Skeletal muscle tissue (tissue), 4 donors: ENCODE measurements around the gene LCK. TPM values are rescaled to one million over a fixed set of nuclear protein-coding genes. Genes with fewer than 3 reads are reported as not detected.

Experiments
- H3K27ac ChIP-seq: one replicate; pipeline ENCODE4 v1.7.0; 2013; ENCODE audit warnings: mild to moderate bottlenecking, low read depth, low read length, inconsistent platforms
- H3K27me3 ChIP-seq, 3 donors: one replicate each; pipeline ENCODE4 v1.7.0; 2013; ENCODE audit warnings: low read length in 3 of 3; ENCODE audit not compliant: control insufficient read depth in 3 of 3, insufficient read depth in 3 of 3
- H3K36me3 ChIP-seq, 3 donors: one replicate each; pipeline ENCODE4 v1.7.0; 2013; ENCODE audit warnings: low read length in 3 of 3; ENCODE audit not compliant: control insufficient read depth in 3 of 3, insufficient read depth in 3 of 3
- H3K4me1 ChIP-seq, 3 donors: one replicate each; pipeline ENCODE4 v1.7.0; 2013; ENCODE audit warnings: low read length in 3 of 3, mild to moderate bottlenecking in 3 of 3; ENCODE audit not compliant: control insufficient read depth in 3 of 3, insufficient read depth in 3 of 3
- H3K4me3 ChIP-seq, 3 donors: one replicate each; pipeline ENCODE4 v1.7.0; 2013; ENCODE audit warnings: low read length in 3 of 3
- H3K9ac ChIP-seq, 3 donors: one replicate each; pipeline ENCODE4 v1.7.0; 2013; ENCODE audit warnings: low read length in 3 of 3, mild to moderate bottlenecking in 3 of 3, moderate library complexity in 2 of 3, low read depth in 1 of 3
- H3K9me3 ChIP-seq, 3 donors: one replicate each; pipeline ENCODE4 v1.7.0; 2013; ENCODE audit warnings: low read length in 3 of 3; ENCODE audit not compliant: control insufficient read depth in 3 of 3
- total RNA-seq: library from RNA; depleted of rRNA; stranded (reverse); fragments of >200 nt; gene quantifications from one replicate; pipeline ENCODE4 v1.2.3, GENCODE V29; 2014
- donor health status: Osteomylitis.

Gene LCK
- total RNA-seq, result 2.1 TPM

DNA sequence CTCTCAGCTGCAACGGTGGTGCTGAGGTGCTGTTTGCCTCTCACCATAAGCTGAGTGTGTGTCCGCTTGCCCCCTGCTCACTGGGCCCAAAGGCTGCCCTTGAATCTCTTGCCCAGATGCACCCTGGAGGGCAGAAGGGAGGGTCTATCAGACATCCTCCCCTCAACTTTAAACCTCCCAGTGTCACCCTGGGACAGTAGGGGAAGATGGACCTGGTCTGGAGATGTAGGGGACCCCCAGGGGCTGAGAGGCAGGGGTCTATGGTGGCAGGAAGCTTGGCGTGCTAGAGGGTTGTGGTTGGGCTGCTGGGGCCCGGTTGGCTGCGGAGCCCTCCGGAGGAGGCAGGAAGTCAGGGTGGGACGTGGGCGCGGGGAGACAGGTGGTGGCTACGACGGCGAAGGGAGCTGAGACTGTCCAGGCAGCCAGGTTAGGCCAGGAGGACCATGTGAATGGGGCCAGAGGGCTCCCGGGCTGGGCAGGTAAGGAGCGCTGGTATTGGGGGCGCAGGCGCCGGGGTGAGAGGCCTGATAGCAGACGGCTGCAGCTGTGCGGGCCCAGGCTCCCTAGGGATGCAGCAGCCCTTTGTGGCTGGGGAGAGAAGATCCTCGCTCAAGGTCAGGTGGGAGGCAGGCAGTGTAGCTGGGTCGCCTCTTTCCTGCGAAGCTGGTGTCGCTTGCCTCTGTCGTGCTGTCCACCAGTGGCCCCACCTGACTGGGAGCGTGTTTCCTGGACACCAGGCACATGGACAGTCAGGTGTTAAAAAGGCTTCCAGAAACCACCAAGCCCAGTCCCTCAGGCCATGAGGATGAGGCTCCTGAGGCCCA lies at the start of gene LCK:
TSS of gene LCK (plus strand) at position 373 of the 824 bp plus-strand sequence. CDS start 23,065 bp downstream, outside the sequence.
- Histone ChIP-seq H3K4me3 (no peak within 1 kb of the TSS), H3K36me3 (no peaks in the 10 kb centered on the region), H3K9ac (peak within 1 kb of the TSS in 1 of 3 donors; percentile 40), H3K9me3 (no peaks in the 10 kb centered on the region), H3K4me1 (peaks cover 24 to 47% (median 27%) of the 10 kb centered on the region in 3 donors), H3K27ac (peak within 1 kb of the TSS; percentile 61), H3K27me3 (no peaks in the 10 kb centered on the region)

DNA sequence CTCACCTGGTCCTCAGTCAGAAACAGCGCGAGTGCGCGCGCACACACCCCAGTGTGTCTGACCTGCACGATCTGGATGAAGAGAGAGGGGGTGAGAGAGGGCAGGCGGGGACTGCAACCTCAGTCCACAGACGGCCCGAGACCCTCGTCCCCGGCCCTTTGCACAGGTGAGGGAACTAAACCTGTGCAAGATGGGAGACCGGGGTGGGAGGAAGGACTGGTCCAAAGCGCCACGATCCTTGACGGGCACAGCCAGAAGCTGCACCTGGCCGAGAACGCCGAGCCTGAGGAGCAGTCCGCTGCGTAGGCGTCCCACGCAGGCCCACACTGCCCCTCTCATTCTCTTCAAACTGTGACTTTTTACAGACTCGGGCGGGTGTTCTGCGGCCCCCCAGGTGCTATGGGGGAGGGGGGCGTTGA lies 46.1 kb upstream of the LCK start:
- Histone ChIP-seq H3K36me3 (peaks cover 0 to 24% (median 12%) of the 10 kb centered on the region in 3 donors), H3K9ac (peak overlapping the region in 2 of 3 donors; percentile 83 to 94), H3K27ac (peak overlapping the region; percentile 56), H3K27me3 (no peaks in the 10 kb centered on the region), H3K4me3 (peak overlapping the region; percentile 85 to 93 (median 86)), H3K4me1 (peaks cover 46 to 51% (median 49%) of the 10 kb centered on the region in 3 donors), H3K9me3 (no peaks in the 10 kb centered on the region)

DNA sequence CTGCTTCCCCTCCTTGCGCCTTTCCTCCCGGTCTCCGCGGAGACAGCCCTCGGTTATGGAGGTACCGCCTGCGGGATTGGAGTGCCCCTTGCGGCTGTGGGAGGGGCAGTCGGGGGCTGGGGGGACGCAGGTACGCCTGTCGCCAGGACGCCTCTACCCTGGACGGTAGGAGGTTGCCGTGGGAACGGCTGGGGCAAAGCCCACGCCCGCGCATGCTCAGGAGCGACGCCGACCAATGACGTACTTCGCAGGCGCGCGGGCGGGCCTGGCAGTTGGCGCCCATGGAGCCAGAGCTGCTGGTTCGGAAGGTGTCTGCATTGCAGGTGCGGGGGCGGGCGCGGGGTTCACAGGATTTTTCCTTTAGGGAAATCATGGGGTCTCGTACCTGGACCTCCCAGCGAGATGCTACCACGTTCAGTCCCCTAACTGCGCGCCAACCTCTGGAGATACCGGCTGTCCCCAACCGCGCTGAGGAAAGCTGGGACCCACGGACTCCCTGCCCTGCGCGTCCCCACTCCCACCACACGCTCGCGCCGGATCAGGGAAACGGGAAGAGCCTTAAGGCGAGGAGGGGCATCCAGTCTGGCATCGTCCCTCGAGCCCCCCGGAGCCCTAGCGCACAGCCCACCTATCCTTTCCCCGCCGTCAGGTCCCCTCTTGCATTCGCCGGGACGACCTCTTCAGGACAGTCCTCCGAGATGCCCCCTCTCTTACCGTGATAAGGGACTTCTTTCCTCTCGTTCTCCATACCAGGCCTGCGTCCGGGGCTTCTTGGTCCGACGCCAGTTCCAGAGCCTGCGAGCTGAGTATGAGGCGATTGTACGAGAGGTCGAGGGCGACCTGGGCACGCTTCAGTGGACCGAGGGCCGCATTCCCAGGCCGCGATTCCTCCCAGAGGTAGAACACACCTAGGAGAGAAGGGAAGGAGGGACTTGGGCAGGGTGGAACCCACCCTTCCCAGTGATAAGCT lies 45.4 kb upstream of the LCK start, which contains the start of gene IQCC:
TSS of gene IQCC (plus strand) at position 271 of the 970 bp plus-strand sequence. CDS start at position 282, 11 bp downstream.
- Histone ChIP-seq H3K4me1 (peaks cover 41 to 46% (median 44%) of the 10 kb centered on the region in 3 donors), H3K27me3 (no peaks in the 10 kb centered on the region), H3K9ac (peak within 1 kb of the TSS; percentile 83 to 94 (median 88)), H3K4me3 (peak within 1 kb of the TSS; percentile 85 to 93 (median 86)), H3K36me3 (peaks cover 0 to 24% (median 12%) of the 10 kb centered on the region in 3 donors), H3K27ac (peak within 1 kb of the TSS; percentile 56), H3K9me3 (no peaks in the 10 kb centered on the region)

DNA sequence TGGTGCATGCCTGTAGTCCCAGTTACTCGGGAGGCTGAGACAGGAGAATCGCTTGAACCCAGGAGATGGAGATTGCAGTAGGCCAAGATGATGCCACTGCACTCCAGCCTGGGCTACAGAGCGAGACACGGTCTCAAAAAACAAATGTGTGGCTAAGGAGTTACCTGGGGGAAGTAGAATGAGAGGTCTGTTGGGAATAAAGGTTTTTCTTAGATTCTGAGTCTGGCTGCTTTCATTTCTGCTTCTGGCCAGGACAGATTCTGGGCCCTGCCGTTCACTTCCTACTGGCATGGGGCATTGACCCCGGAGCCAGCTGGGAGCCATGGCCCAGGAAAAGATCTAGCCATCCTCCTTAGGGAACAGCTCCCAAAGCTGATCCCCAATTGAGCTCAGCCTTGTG lies 42.6 kb upstream of the LCK start:
- H3K9me3 ChIP-seq, result no peaks in the 10 kb centered on the region
- H3K36me3 ChIP-seq, result peaks cover 0 to 18% (median 12%) of the 10 kb centered on the region in 3 donors
- no peak overlapping the region for H3K4me3 ChIP-seq
- H3K27ac ChIP-seq, result peak overlapping the region; percentile 12
- no peak overlapping the region for H3K9ac ChIP-seq
- H3K4me1 ChIP-seq, result peaks cover 25 to 30% (median 29%) of the 10 kb centered on the region in 3 donors
- no peaks in the 10 kb centered on the region for H3K27me3 ChIP-seq

DNA sequence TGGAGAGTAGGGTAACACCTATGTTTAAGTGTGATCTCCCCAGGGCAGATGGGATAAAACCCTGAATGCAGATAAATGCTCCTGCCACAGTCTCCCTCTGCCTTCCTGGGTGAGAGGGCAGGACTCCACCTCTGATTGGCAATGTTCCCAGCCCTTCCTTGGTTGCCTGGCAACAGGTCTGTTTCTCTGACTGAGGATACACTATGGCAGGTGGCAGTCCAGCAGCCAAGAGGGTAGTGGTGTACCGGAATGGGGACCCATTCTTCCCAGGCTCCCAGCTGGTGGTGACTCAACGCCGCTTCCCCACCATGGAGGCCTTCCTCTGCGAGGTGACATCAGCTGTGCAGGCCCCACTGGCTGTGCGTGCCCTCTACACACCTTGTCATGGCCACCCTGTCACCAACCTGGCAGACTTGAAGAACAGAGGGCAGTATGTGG lies 42.2 kb upstream of the LCK start, which contains the start of gene DCDC2B:
TSS of gene DCDC2B (plus strand) at position 199 of the 438 bp plus-strand sequence. CDS start at position 204, 5 bp downstream.
- Histone ChIP-seq H3K9ac (peak within 1 kb of the TSS in 1 of 3 donors; percentile 16), H3K27ac (peak within 1 kb of the TSS; percentile 12), H3K27me3 (no peaks in the 10 kb centered on the region), H3K36me3 (peaks cover 0 to 14% (median 8%) of the 10 kb centered on the region in 3 donors), H3K4me1 (peaks cover 25 to 30% (median 29%) of the 10 kb centered on the region in 3 donors), H3K4me3 (no peak within 1 kb of the TSS), H3K9me3 (no peaks in the 10 kb centered on the region)

DNA sequence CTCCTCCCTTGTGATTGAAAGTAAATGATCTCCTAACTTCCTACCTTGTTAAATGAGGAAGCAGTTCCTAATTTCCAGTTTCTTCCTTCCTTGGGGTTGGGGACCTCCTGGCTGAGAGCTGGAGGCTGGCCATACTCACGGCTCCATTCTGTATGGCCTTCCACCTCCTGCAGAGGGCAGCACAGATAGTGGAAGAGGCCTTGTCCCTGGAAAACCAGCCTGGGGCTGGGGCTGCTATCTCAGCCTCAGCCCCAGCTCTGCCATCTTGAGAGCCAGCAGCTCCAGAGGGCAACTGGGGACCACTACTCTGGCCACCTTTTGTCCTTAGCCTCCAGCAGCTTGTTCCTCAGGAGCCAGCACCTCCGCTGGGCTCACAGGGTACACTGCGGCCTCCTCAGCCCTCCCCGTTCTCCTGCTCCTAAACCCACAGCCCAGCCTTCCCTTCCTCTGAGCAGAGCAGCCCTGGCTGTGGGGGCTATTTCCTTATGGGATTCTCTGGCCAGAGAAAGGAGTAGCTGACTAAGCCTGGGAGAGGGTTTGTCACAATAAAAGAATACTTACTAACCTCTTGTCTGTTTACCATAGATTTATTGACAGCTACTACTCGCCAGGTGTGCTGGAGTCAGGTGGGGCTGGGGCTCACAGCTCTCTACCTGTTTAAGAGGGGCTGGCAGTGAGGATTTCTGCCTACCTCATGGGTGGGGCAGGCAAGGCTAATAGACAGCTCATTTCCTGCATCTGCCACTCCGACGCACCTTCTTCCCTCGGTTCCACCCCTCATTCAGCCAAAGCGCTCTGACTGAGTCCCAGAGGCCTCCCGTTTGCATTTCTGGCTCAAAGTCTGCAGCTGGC lies 35.2 kb upstream of the LCK start:
- Histone ChIP-seq H3K9ac (peak overlapping the region in 1 of 3 donors; percentile 40), H3K36me3 (peaks cover 29 to 35% (median 32%) of the 10 kb centered on the region in 3 donors), H3K27me3 (no peaks in the 10 kb centered on the region), H3K4me1 (peaks cover 3 to 8% (median 7%) of the 10 kb centered on the region in 3 donors), H3K4me3 (no peak overlapping the region), H3K27ac (no peak overlapping the region), H3K9me3 (no peaks in the 10 kb centered on the region)

DNA sequence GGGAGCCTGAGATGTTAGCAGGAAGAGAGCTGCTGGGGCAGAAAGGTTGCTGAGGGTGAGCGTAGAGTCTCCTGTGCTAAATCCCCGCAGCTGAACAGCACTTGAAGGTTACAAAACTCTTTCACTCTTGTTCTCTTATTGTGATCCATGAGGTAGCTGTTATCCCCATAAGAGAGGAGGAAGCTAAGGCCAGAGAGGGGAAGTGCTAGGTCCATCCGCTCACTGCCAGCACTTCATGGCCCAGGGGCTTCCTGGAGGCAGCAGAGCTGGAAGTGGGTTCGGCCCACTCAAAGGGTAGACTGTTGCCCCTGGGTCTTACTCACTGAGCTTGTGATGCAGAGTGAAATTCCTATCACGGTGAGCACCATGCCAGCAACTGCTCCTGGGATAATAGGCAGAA lies 34.5 kb upstream of the LCK start:
- Histone ChIP-seq H3K4me3 (no peak overlapping the region), H3K4me1 (peaks cover 10 to 15% (median 15%) of the 10 kb centered on the region in 3 donors), H3K27me3 (no peaks in the 10 kb centered on the region), H3K9ac (peak overlapping the region in 1 of 3 donors; percentile 40), H3K27ac (no peak overlapping the region), H3K36me3 (peaks cover 29 to 35% (median 32%) of the 10 kb centered on the region in 3 donors), H3K9me3 (no peaks in the 10 kb centered on the region)

DNA sequence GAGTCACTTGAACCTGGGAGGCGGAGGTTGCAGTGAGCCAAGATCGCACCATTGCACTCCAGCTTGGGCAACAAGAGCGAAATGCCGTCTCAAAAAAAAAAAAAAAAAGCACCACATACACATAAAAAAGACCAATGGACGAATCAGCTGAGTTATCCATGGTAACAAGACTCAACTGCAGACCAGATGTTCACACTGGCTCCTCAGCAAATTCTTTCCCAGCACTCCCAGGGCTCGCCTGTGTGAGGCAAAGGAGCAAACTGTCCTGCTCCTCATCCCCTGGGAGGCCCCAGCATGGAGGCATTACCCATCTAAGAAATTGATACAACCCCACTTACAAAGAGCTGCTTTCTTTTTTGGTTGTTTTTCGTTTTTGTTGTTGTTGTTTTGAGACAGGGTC lies 32.0 kb upstream of the LCK start:
- H3K27ac ChIP-seq, result no peak overlapping the region
- H3K36me3 ChIP-seq, result peaks cover 34 to 39% (median 37%) of the 10 kb centered on the region in 3 donors
- no peaks in the 10 kb centered on the region for H3K27me3 ChIP-seq
- H3K9me3 ChIP-seq, result no peaks in the 10 kb centered on the region
- H3K4me3 ChIP-seq, result no peak overlapping the region
- no peak overlapping the region for H3K9ac ChIP-seq
- peaks cover 24 to 31% (median 28%) of the 10 kb centered on the region in 3 donors for H3K4me1 ChIP-seq
